GM21786 (cell line): ENCODE data around the gene FAM20A.

Source experiments
- ATAC-seq: cut with Tn5 transposase; IDR thresholded peaks from one replicate; pipeline ENCODE4 v1.9.1; 2021; ENCODE audit not compliant: unreplicated experiment

Gene FAM20A

GRCh38 chr17:68570526-68570925, 30.6 kb downstream of the FAM20A start:
- no peak for ATAC-seq

DNA sequence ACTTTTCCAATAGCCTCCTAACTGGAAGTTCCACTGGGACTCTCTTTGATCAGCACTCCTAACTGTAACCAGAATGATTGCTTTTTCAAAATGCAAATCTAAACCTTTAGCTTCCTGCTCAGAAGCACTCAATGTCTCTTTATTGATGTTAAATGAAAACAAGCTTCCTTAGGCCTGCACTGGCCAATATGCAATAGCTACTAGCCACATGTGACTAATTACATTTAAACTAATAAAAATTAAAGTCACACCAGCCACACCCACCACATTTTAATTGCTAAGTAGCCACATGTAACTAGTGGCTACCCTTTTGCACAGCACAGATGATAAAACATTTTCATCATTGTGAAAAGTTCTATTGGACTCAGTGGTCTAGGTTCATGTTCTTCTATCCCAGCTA, 31.8 kb downstream of the FAM20A start:
- ATAC-seq: no peak

DNA sequence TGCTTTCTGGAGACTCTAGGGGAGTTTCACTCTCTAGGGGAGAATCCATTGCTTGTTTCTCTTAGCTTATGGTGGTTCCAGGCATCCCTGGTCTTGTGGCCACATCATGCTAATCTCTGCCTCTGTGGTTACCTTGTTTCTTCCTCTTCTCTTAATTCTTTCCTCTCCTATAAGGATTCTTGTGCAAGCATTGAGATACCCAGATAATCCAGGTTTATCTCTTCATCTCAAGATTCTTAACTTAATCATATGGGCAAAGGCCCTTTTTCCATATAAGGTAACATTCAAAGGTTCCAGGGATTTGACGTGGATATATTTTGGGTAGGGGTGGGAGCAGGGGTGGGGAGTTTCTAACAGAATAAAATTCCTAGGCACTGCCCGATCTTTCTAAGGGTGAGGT, 32.6 kb downstream of the FAM20A start:
- ATAC-seq: no peak

DNA sequence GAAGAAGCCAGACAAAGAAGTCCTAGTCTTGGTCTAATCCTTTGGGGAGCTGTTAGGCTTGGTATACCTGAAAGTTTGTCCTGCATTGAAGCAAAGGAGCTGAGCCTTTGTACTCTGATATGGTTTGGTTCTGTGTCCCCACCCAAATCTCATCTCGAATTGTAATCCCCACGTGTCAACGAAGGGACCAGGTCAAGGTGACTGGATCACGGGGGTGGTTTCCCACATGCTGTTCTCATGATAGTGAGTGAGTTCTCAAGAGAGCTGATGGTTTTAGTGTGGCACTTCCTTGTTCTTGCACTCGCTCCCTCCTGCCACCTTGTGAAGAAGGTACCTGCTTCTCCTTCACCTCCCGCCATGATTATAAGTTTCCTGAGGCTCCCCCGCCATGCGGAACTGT, 33.6 kb downstream of the FAM20A start:
- no peak for ATAC-seq

DNA sequence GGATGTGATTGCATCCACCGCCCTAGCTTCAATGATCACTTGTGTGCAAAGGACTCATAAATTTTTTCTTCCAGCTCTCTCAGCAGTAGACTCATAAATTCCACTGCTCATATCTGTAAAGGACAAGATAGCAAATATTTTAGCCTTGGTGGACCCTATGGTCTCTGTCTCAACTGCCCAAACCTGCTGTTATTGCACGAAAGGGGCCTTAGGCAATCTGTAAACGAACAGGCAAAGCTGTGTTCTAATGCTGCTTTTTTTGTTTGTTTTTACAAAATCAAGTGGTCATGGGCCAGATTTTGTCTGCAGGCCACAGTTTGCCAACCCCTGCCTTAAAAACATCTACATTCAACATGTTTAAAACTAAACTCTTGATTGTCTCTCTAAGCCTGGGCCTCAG, 34.1 kb downstream of the FAM20A start:
- ATAC-seq: no peak

GRCh38 chr17:68566442-68566738, 34.8 kb downstream of the FAM20A start:
- ATAC-seq: no peak

GRCh38 chr17:68565661-68566441, 35.3 kb downstream of the FAM20A start:
- ATAC-seq: no peak

DNA sequence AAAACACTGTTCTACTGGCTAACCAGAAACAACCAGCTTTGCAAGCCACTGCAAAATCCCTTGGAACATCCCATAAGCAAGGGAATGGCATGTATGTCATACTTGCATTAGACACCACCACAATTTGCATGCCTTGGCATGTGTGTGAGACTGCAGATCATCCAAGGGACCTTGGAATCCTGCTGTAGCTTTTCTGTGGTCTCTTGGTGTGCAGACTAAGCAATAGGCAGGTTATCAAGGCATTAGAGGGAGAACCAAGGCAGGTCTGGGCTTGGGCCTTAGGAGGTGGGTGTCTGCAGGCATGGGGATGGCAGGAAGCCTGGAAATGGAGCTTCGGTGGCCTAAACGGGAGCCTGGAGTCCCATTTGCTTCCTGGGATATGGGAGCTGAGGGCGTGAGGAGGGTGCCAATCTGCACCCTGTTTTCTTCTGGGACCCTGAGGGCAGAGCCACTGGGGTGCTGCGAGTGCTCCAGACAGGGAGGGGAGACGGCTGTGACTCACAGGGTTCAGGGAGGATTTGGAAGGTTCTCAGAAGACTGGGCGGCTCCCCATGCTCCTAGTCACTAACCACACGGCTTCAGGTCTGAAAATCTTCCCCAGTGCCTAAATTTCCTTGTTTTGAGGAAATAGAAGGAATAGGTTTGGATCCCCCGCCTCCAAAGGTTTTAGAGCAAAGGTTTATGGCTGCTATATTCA, 36.6 kb downstream of the FAM20A start:
- ATAC-seq: no peak

- ATAC-seq: no peak
Observed at GRCh38 chr17:68562736-68563135, 38.4 kb downstream of the FAM20A start.

GRCh38 chr17:68560966-68561720, 40.0 kb downstream of the FAM20A start:
- ATAC-seq: no peak

- ATAC-seq: no peak
Observed at GRCh38 chr17:68559316-68559715, 41.9 kb downstream of the FAM20A start.

GRCh38 chr17:68556551-68556950, 44.6 kb downstream of the FAM20A start:
- no peak for ATAC-seq

DNA sequence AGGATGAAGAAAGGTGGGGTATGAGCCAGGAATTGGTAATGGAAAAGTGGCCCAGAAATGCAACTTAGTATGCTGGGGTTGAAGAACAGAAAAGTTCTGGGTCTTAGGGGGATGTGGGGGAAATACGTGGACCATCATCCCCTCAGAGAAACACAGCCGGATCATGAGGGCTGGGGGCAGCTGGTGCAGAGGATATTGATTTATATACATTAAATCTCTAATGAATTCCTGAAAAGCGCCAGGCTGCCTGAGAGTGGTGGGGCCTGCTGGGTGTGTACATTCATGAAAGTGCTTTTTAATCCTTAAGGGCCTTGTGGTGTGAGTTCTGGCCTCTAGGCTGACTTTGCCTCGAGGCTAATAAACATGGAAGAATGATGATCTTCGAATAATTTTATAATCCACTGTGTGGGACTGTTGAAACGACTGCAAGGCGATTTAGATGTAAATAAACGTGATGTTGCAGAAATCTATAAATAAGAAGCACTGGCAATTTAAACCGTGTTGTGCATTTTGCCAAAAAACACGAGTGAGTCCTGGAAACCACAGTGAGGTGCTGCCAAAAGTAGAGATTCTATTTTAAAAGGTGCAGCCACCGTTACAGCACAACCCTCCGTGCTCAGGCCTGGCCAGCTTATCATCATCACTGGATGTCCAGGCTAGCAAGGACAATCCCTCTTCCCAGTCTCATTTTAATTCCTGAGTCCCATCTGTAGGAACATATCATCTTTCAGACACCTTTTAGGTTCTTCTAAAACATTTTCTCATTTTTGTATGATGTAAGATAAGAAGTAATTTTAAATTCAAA, 56.9 kb downstream of the FAM20A start:
- ATAC-seq: no peak

DNA sequence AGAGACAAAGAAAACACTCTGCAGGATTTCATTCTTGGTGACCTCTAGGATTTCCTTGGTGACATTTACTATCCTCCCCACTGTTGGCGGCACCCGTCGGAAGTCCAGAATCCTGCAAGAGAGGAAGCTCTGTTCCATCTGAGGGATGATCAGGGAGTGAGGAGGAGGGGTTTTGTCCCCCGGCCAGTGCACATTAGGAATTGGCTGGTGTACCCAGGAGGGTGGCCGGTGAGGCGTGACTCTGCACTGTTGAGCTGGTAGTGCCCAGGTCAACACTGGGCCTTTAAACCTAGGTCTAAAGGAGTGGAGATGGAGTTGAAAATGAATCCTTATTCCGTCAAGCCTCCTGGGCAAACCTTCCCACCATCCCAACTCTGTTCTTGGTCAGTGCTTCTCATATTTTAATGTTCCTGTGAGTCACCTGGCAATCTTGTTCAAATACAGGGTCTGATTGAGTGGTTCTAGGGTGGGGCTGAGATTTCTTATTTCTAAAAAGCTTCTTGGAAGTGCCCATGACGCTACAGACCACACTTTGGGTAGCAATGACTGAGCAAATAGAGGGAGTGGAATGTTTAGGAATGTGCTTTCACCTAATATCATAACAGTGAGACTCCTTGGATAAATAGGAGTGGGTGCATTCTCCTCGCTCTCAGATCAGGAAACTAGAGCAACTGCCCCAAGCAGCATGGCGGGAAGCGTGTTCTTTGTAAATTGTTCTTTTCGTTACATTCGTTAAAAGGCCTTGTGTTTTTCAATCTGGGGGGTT, 58.3 kb downstream of the FAM20A start:
- ATAC-seq: no peak

GRCh38 chr17:68541816-68542215, 59.4 kb downstream of the FAM20A start:
- no peak for ATAC-seq

- no peak for ATAC-seq
Observed at GRCh38 chr17:68540981-68541380, 60.2 kb downstream of the FAM20A start.

- peak; percentile 43 for ATAC-seq
Observed at GRCh38 chr17:68539548-68540467, 61.4 kb downstream of the FAM20A start.

DNA sequence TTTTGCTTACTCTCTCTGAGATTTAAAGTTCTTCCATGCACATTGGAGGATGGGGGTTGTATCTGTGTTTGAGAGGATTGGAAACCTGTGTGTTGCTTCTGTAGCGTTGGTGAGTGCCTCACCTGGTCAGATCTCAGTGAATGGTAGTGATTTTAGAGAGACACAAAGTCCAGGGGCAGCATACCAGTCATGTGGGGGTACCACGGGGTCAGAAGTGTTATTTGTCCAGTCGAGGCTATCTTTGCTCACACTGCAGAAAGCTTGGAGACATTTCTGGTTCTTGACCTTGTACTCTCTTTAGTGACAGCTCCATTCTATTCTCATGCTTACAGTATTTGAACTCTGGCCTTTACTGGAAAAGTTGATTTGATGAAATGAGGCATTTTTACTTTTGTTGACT, 65.2 kb downstream of the FAM20A start:
- ATAC-seq: no peak

GRCh38 chr17:68534695-68535088, 66.5 kb downstream of the FAM20A start:
- no peak for ATAC-seq
